HG02885 (cell line): Measurements from ENCODE around the gene CPNE4.
A peak's percentile ranks its signal among the peaks of the same experiment; 100 is the strongest.

ENCODE experiments used
- ATAC-seq: cut with Tn5 transposase; IDR thresholded peaks from one replicate; pipeline ENCODE4 v1.9.1; 2021; ENCODE audit warnings: mild to moderate bottlenecking; ENCODE audit not compliant: unreplicated experiment, poor library complexity

CPNE4 gene

GRCh38 chr3:131807822-131808221 is 227.0 kb downstream of the CPNE4 start:
- peak; percentile 56 for ATAC-seq

- no peak for ATAC-seq
Measured at GRCh38 chr3:131806736-131807135, 228.1 kb downstream of the CPNE4 start.

- ATAC-seq, result no peak
Measured at GRCh38 chr3:131804565-131805133, 230.2 kb downstream of the CPNE4 start.

GRCh38 chr3:131803113-131803512 is 231.7 kb downstream of the CPNE4 start:
- no peak for ATAC-seq

- no peak for ATAC-seq
Measured at GRCh38 chr3:131802029-131802428, 232.8 kb downstream of the CPNE4 start.

- ATAC-seq, result no peak
Measured at GRCh38 chr3:131801566-131801965, 233.2 kb downstream of the CPNE4 start.

GRCh38 chr3:131797776-131798175 is 237.0 kb downstream of the CPNE4 start:
- ATAC-seq, result no peak

GRCh38 chr3:131796558-131797198 is 238.1 kb downstream of the CPNE4 start:
- ATAC-seq, result peak; percentile 71

GRCh38 chr3:131796111-131796510 is 238.7 kb downstream of the CPNE4 start:
- ATAC-seq, result peak; percentile 7

GRCh38 chr3:131795390-131796090 is 239.3 kb downstream of the CPNE4 start:
- peak; percentile 56 for ATAC-seq

- peak; percentile 61 for ATAC-seq
Measured at GRCh38 chr3:131794766-131795388, 239.9 kb downstream of the CPNE4 start.

GRCh38 chr3:131793870-131794269 is 240.9 kb downstream of the CPNE4 start:
- ATAC-seq, result no peak

GRCh38 chr3:131789188-131789587 is 245.6 kb downstream of the CPNE4 start:
- no peak for ATAC-seq

GRCh38 chr3:131786386-131786785 is 248.4 kb downstream of the CPNE4 start:
- ATAC-seq, result peak; percentile 93

- no peak for ATAC-seq
Measured at GRCh38 chr3:131782751-131783150, 252.1 kb downstream of the CPNE4 start.

- no peak for ATAC-seq
Measured at GRCh38 chr3:131778526-131778925, 256.3 kb downstream of the CPNE4 start.

- ATAC-seq, result no peak
Measured at GRCh38 chr3:131775650-131776049, 259.2 kb downstream of the CPNE4 start.

- ATAC-seq, result no peak
Measured at GRCh38 chr3:131772269-131773026, 262.4 kb downstream of the CPNE4 start.

- no peak for ATAC-seq
Measured at GRCh38 chr3:131762981-131763564, 271.7 kb downstream of the CPNE4 start.

GRCh38 chr3:131756405-131756804 is 278.4 kb downstream of the CPNE4 start:
- ATAC-seq, result no peak
